GM19438 (cell line): Measurements from ENCODE around the gene P2RX5.

Source experiments
- ATAC-seq: cut with Tn5 transposase; IDR thresholded peaks from one replicate; pipeline ENCODE4 v1.9.1; 2021; ENCODE audit warnings: low read depth; ENCODE audit not compliant: unreplicated experiment

Gene P2RX5

GRCh38 chr17:3627769-3628167 lies 68.2 kb downstream of the P2RX5 start:
- no peak for ATAC-seq

GRCh38 chr17:3626831-3627768 lies 68.9 kb downstream of the P2RX5 start:
- no peak for ATAC-seq
